OCI-LY1 (cell line): Measurements from ENCODE around the gene PHOX2A.

Experiments used
- H2AFZ ChIP-seq: fragments of 200-600 bp; sonication (generic), shearing (Covaris generic); 2 replicates; pipeline ENCODE4 v1.6.0; 2014; ENCODE audit warnings: antibody characterized with exemption, mild to moderate bottlenecking, low read length
- H3F3A ChIP-seq: fragments of 200-600 bp; sonication (generic), shearing (Covaris generic); 2 replicates; pipeline ENCODE4 v1.6.0; 2014; ENCODE audit warnings: mild to moderate bottlenecking, antibody characterized with exemption, low read length, moderate library complexity; ENCODE audit not compliant: insufficient read depth
- H3K27ac ChIP-seq: fragments of 200-600 bp; sonication (generic); 2 replicates; pipeline ENCODE4 v1.5.1; 2014; ENCODE audit warnings: low read length, mixed run types, mild to moderate bottlenecking, low read depth; ENCODE audit not compliant: poor library complexity, severe bottlenecking
- H3K27me3 ChIP-seq: fragments of 200-600 bp; sonication (generic); 2 replicates; pipeline ENCODE4 v1.6.0; 2014; ENCODE audit warnings: antibody characterized with exemption, mild to moderate bottlenecking, low read length, moderate library complexity; ENCODE audit not compliant: insufficient read depth
- H3K36me3 ChIP-seq: fragments of 200-600 bp; sonication (generic); 2 replicates; pipeline ENCODE4 v1.6.1; 2014; ENCODE audit warnings: mild to moderate bottlenecking, antibody characterized with exemption, low read length, moderate library complexity, mixed read lengths; ENCODE audit not compliant: insufficient read depth
- H3K4me1 ChIP-seq: fragments of 200-600 bp; sonication (generic); 2 replicates; pipeline ENCODE4 v1.5.1; 2014; ENCODE audit warnings: mild to moderate bottlenecking, low read length, moderate library complexity; ENCODE audit not compliant: insufficient read depth, severe bottlenecking
- H3K4me2 ChIP-seq: fragments of 200-600 bp; sonication (generic), shearing (Covaris generic); 2 replicates; pipeline ENCODE4 v1.6.1; 2014; ENCODE audit warnings: low read length
- H3K4me3 ChIP-seq: fragments of 200-600 bp; sonication (generic); 2 replicates; pipeline ENCODE4 v1.5.1; 2014; ENCODE audit warnings: low read length, low read depth, mild to moderate bottlenecking, mixed read lengths; ENCODE audit not compliant: poor library complexity, severe bottlenecking
- H3K79me2 ChIP-seq: fragments of 200-600 bp; shearing (Covaris generic); 2 replicates; pipeline ENCODE4 v1.6.1; 2016; ENCODE audit warnings: mixed run types, low read length, mixed read lengths; ENCODE audit not compliant: insufficient read depth
- H3K9ac ChIP-seq: fragments of 200-600 bp; sonication (generic), shearing (Covaris generic); 2 replicates; pipeline ENCODE4 v1.6.1; 2014; ENCODE audit warnings: mild to moderate bottlenecking, low read length, mixed read lengths
- H3K9me2 ChIP-seq: fragments of 200-600 bp; sonication (generic), shearing (Covaris generic); 2 replicates; pipeline ENCODE4 v1.6.1; 2014; ENCODE audit warnings: low read depth, mild to moderate bottlenecking, low read length, mixed read lengths
- H3K9me3 ChIP-seq: fragments of 200-600 bp; shearing (Covaris generic); 2 replicates; pipeline ENCODE4 v1.6.1; 2014; ENCODE audit warnings: low read length, mixed read lengths
- H4K20me1 ChIP-seq: fragments of 200-600 bp; sonication (generic), shearing (Covaris generic); 2 replicates; pipeline ENCODE4 v1.6.0; 2016; ENCODE audit warnings: mild to moderate bottlenecking, low read length; ENCODE audit not compliant: insufficient read depth
- CTCF ChIP-seq: fragments of 200-600 bp; sonication (generic), shearing (Covaris generic); IDR thresholded peaks from 2 replicates; pipeline ENCODE4 v1.5.1; 2017; ENCODE audit warnings: mild to moderate bottlenecking, antibody characterized with exemption, low read length, moderate library complexity, mixed read lengths
- EZH2 ChIP-seq: fragments of 200-600 bp; sonication (generic), shearing (Covaris generic); IDR thresholded peaks from 2 replicates; pipeline ENCODE4 v1.8.0; 2017; ENCODE audit warnings: borderline replicate concordance, mixed run types, mild to moderate bottlenecking, antibody characterized with exemption, low read length, moderate library complexity, mixed read lengths

The PHOX2A gene

DNA sequence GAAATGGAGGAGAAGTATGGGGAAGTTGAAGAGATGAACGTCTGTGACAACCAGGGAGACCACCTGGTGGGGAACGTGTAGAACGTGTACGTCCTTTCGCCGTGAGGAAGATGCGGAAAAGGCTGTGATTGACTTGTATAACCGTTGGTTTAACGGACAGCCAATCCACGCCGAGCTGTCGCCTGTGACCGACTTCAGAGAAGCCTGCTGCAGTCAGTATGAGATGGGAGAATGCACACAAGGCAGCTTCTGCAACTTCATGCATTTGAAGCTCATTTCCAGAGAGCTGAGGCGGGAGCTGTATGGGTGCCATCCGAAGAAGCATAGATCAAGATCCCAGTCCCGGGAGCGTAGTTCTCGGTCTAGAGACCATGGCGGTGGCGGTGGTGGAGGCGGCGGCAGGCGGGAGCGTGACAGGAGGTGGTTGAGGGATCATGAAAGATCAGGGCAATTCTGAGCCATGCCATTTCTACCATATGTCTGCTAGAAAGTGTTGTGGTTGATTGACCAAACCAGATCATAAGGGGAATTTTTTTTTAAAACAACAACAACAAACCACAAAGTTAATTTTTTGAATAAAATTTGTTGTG is 36.8 kb upstream of the PHOX2A start:
- Histone ChIP-seq H2AFZ (no peak overlapping the region), H3K9me2 (no peaks in the 10 kb centered on the region), H3K9ac (no peak overlapping the region), H3K4me1 (no peaks in the 10 kb centered on the region), H3F3A (no peaks in the 10 kb centered on the region), H3K4me3 (no peak overlapping the region), H3K27ac (no peak overlapping the region), H3K27me3 (no peaks in the 10 kb centered on the region), H3K4me2 (no peak overlapping the region), H3K9me3 (no peaks in the 10 kb centered on the region), H4K20me1 (no peaks in the 10 kb centered on the region), H3K36me3 (no peaks in the 10 kb centered on the region), H3K79me2 (no peaks in the 10 kb centered on the region)
- no peak for TF ChIP-seq EZH2
- no peak for TF ChIP-seq CTCF

DNA sequence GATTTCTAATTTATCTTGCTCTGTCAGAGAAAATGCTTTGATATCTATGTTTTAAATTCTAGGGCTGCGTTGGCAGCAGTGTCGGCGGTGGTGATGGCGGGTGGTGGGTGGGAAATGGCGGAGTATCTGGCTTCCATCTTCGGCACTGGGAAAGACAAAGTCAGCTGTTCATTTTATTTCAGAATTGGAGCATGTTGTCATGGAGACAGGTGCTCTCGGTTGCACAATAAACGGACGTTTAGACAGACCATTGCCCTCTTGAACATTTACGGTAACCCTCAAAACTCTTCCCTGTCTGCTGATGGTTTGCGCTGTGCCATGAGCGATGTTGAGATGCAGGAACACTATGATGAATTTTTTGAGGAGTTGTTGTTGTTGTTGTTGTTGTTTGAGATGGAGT is 36.1 kb upstream of the PHOX2A start:
- H3K9me3 ChIP-seq = no peaks in the 10 kb centered on the region
- no peak for TF ChIP-seq CTCF
- no peaks in the 10 kb centered on the region for H3K36me3 ChIP-seq

GRCh38 chr11:72278905-72279304 is 34.9 kb upstream of the PHOX2A start:
- Histone ChIP-seq H3K36me3 (no peaks in the 10 kb centered on the region), H3K79me2 (no peaks in the 10 kb centered on the region), H3K27me3 (no peaks in the 10 kb centered on the region), H3K4me3 (no peak overlapping the region), H3K4me1 (no peaks in the 10 kb centered on the region), H3K27ac (no peak overlapping the region), H4K20me1 (no peaks in the 10 kb centered on the region), H3K4me2 (no peak overlapping the region), H3K9me2 (no peaks in the 10 kb centered on the region), H3F3A (no peaks in the 10 kb centered on the region), H3K9me3 (no peaks in the 10 kb centered on the region), H3K9ac (no peak overlapping the region), H2AFZ (no peak overlapping the region)
- TF ChIP-seq CTCF = no peak
- TF ChIP-seq EZH2 = no peak

More for the DNA sequence above, 36.1 kb upstream of the PHOX2A start:
- H3K4me1 ChIP-seq = no peaks in the 10 kb centered on the region
- no peak overlapping the region for H3K4me2 ChIP-seq
- H3K9me2 ChIP-seq = no peaks in the 10 kb centered on the region
- H3K9ac ChIP-seq = no peak overlapping the region
- no peaks in the 10 kb centered on the region for H4K20me1 ChIP-seq
- H3F3A ChIP-seq = no peaks in the 10 kb centered on the region
- no peak overlapping the region for H2AFZ ChIP-seq
- no peak overlapping the region for H3K27ac ChIP-seq
- no peaks in the 10 kb centered on the region for H3K27me3 ChIP-seq
- H3K4me3 ChIP-seq = no peak overlapping the region
- no peaks in the 10 kb centered on the region for H3K79me2 ChIP-seq
